ENCODE results near the gene B4GALT1.
A peak's percentile ranks its signal among the peaks of the same experiment; 100 is the strongest.

Gene B4GALT1

DNA sequence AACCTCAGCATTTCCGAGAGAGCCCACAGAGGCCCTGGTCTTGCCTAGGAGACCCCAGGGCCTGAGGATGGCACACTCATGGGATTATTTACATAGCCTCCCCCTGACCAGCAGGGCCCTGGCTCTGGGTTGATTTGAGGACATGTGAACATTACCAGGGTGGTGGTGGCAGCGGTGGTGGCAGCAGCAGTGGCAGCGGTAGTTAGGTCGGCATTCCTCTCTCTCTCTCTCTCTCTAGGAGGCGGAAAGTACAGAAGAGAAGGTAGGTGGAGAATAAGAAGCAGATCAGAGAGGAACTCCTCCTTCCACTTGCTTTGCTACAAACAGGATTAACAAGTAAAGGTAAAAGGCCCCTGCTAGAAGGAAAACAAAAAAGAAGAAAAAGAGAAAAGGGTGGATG is 39.3 kb downstream of the B4GALT1 start:
- no peak for DNase-seq
- Histone ChIP-seq H3K36me3 (peaks cover 7% of the 10 kb centered on the region), H3K27me3 (ENCODE audit: insufficient read depth, low read depth, severe bottlenecking) (no peaks in the 10 kb centered on the region), H3K9me3 (ENCODE audit: severe bottlenecking) (no peaks in the 10 kb centered on the region), H3K4me3 (ENCODE audit: low read depth, low read length) (no peak overlapping the region), H3K27ac (no peak overlapping the region)
- TF ChIP-seq, protein P1, sequence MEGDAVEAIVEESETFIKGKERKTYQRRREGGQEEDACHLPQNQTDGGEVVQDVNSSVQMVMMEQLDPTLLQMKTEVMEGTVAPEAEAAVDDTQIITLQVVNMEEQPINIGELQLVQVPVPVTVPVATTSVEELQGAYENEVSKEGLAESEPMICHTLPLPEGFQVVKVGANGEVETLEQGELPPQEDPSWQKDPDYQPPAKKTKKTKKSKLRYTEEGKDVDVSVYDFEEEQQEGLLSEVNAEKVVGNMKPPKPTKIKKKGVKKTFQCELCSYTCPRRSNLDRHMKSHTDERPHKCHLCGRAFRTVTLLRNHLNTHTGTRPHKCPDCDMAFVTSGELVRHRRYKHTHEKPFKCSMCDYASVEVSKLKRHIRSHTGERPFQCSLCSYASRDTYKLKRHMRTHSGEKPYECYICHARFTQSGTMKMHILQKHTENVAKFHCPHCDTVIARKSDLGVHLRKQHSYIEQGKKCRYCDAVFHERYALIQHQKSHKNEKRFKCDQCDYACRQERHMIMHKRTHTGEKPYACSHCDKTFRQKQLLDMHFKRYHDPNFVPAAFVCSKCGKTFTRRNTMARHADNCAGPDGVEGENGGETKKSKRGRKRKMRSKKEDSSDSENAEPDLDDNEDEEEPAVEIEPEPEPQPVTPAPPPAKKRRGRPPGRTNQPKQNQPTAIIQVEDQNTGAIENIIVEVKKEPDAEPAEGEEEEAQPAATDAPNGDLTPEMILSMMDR (IDR thresholded peaks at IDR 0.05; ENCODE audit: low read depth, low read length): no peak

DNA sequence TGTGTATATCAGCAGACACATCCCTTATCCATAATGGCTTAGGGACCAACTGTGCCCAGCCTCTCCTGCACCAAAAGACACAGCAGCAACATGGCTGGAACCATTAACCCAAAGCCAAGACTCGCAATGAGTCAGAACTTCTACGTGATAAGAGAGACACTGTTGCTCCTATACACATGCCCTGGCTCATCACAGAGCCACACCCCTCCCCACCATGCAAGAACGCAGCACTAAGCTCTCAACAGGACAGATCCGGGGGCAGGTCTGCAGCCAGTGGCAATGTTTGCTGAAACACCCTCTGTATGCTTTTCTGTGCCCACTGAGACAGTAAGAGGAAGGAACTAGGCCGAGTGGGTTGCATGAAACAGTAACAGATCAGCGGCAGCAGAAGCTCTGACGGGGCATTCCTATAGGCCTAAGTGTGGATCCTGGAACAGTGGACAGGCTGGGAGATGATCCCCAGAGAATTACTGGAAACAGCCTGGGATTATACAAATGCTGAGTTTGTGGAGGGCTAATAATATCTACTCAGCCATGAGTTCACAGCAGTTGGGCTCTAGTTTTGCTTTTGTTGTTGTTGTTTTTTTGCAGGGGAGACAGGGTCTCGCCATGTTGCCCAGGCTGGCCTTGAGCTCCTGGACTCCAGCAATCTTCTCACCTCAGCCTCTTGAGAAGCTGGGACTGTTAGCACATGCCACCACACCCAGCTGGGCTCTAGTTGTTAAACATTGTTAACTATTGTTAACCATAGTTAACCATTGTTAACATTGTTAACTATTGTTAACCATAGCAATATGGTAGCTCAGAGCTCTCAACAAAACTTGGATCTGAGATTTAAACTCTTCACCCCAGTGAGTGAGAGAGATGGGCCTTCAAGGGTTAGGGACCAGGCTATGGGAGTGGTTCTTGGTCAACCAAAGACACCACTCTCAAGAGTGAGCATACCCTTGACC is 41.0 kb downstream of the B4GALT1 start:
- H3K27me3 ChIP-seq (ENCODE audit: insufficient read depth, low read depth, severe bottlenecking): no peaks in the 10 kb centered on the region
- H3K9me3 ChIP-seq (ENCODE audit: severe bottlenecking): no peaks in the 10 kb centered on the region
- peak overlapping the region; percentile 39 for H3K27ac ChIP-seq
- TF ChIP-seq, protein P1 (IDR thresholded peaks at IDR 0.05; ENCODE audit: low read depth, low read length): no peak
- H3K4me3 ChIP-seq (ENCODE audit: low read depth, low read length): no peak overlapping the region
- peak; percentile 55 for DNase-seq
- H3K36me3 ChIP-seq: peaks cover 3% of the 10 kb centered on the region

DNA sequence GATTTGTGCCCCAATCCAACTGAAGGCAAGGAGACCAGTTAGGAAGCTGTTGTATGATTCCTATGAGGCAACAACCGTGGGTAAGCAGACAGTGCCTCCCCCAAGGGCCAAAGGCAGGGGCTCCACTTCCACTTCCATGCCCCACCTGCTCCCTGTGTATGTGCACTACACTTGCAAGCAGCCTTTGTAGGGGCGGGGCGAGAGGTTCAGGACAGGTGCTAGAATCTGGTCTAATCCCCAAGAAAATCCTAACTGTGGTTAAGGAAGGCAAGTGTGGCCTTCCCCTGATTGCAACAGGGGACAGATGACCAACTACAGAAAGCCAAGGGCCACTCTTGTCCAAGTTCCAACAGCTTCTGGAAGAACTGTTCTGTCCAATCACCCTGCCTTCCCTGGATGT is 41.7 kb downstream of the B4GALT1 start:
- TF ChIP-seq, protein P1 (IDR thresholded peaks at IDR 0.05; ENCODE audit: low read depth, low read length): no peak
- Histone ChIP-seq H3K27ac (peak overlapping the region; percentile 56), H3K4me3 (ENCODE audit: low read depth, low read length) (no peak overlapping the region), H3K36me3 (peaks cover 3% of the 10 kb centered on the region), H3K9me3 (ENCODE audit: severe bottlenecking) (no peaks in the 10 kb centered on the region), H3K27me3 (ENCODE audit: insufficient read depth, low read depth, severe bottlenecking) (no peaks in the 10 kb centered on the region)
- DNase-seq: peak; percentile 78

DNA sequence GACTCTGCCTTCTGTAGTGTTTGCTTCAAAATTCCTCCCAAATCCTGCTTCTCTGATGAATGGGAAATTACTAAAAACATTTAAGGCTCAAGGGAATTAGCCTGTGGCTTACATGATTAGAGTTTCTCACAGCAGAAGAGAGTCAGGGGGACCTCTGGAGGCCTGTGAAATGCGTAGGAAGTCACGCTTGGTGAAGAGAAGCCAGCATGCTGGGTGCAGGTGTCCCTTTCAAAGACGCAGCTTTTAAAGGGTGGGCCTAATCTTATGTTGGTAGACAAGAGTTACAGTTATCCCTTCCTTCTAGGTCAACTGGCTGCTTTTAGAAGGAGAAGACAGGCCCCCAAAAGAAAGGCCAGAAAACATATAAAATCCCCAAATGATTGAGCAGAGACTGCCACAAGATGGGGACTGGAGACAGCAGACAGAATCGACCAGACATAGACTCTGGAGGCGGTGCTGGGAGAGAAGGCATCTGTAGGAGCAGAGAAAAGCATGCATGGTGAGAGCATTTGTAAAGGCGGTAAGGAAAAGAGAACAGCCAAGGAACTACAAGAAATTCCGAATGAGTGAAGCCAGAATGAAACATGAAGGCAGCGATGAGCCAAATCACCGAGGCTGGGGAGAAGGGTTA is 42.3 kb downstream of the B4GALT1 start:
- H3K4me3 ChIP-seq (ENCODE audit: low read depth, low read length): no peak overlapping the region
- DNase-seq: peak; percentile 36
- peaks cover 3% of the 10 kb centered on the region for H3K36me3 ChIP-seq
- H3K27me3 ChIP-seq (ENCODE audit: insufficient read depth, low read depth, severe bottlenecking): no peaks in the 10 kb centered on the region
- no peaks in the 10 kb centered on the region for H3K9me3 ChIP-seq (ENCODE audit: severe bottlenecking)
- H3K27ac ChIP-seq: peak overlapping the region; percentile 56
- TF ChIP-seq, protein P1 (IDR thresholded peaks at IDR 0.05; ENCODE audit: low read depth, low read length): peak; percentile 28; the same call in 1 of the 2 replicates

DNA sequence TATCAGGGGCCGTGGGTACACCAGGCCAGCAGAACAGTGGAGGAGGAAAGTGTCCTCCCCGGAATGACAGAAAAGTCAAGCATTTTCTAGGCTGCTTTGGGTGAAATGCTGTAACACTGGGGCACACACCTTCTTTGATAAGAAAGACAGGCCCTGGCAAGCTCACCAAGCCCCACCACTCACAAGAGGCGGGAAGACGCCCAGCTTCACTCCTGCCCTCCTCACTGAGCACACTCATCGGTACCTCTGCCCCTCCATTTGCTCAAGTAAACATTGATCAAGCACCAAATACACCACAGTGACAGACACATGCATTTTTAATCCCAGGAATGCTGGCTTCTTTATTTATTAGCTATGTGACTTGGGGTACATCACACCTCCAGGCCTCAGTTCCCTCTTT is 43.1 kb downstream of the B4GALT1 start:
- TF ChIP-seq, protein P1 (IDR thresholded peaks at IDR 0.05; ENCODE audit: low read depth, low read length): no peak
- H3K9me3 ChIP-seq (ENCODE audit: severe bottlenecking): no peaks in the 10 kb centered on the region
- no peak overlapping the region; the same call in 1 of the 2 replicates for H3K27ac ChIP-seq
- peaks cover 6% of the 10 kb centered on the region for H3K36me3 ChIP-seq
- H3K27me3 ChIP-seq (ENCODE audit: insufficient read depth, low read depth, severe bottlenecking): no peaks in the 10 kb centered on the region
- no peak overlapping the region for H3K4me3 ChIP-seq (ENCODE audit: low read depth, low read length)
- DNase-seq: no peak
